CD4-positive, alpha-beta memory T cell (primary cell): Measurements from ENCODE around the gene CBLN1. TPM values are rescaled to one million over a fixed set of nuclear protein-coding genes. Genes with fewer than 3 reads are reported as not detected.

Experiments used
- CTCF ChIA-PET: fragments of 350-600 bp; sonication (Branson Sonifier 250); formaldehyde crosslinking; loops from one replicate; lab custom pipeline; 2021; ENCODE audit warnings: inconsistent platforms; ENCODE audit not compliant: partially characterized antibody; lab: Charles Lee
- POLR2A ChIA-PET: fragments of 350-600 bp; sonication (Branson Sonifier 250); formaldehyde crosslinking; loops from one replicate; lab custom pipeline; 2021; ENCODE audit not compliant: partially characterized antibody; lab: Charles Lee
- DNase-seq, 5 donors: peaks; one replicate each; pipeline versions ENCODE4 v3.0.0 to v3.0.0-alpha.2; 2020 to 2022; ENCODE audit warnings: mixed read lengths in 1 of 5
- H3K27ac ChIP-seq: one replicate; pipeline ENCODE4 v1.7.0; 2013; ENCODE audit warnings: low read depth, low read length
- H3K27me3 ChIP-seq: 2 replicates; pipeline ENCODE4 v1.7.0; 2013; ENCODE audit warnings: mild to moderate bottlenecking, low read length, moderate library complexity; ENCODE audit not compliant: insufficient read depth
- H3K36me3 ChIP-seq: 2 replicates; pipeline ENCODE4 v1.7.0; 2013; ENCODE audit warnings: mild to moderate bottlenecking, low read length, moderate library complexity; ENCODE audit not compliant: insufficient read depth
- H3K4me1 ChIP-seq: 2 replicates; pipeline ENCODE4 v1.7.0; 2013; ENCODE audit warnings: mild to moderate bottlenecking, low read length, moderate library complexity; ENCODE audit not compliant: insufficient read depth
- H3K4me3 ChIP-seq, 2 donors: one replicate each; pipeline ENCODE4 v1.7.0; 2013; ENCODE audit warnings: low read length in 2 of 2, mild to moderate bottlenecking in 1 of 2
- H3K9me3 ChIP-seq, 2 donors: one replicate each; pipeline ENCODE4 v1.7.0; 2013; ENCODE audit warnings: low read length in 2 of 2, control low read depth in 1 of 2; ENCODE audit not compliant: control insufficient read depth in 1 of 2
- H3K27ac Mint-ChIP-seq, 7 donors: one replicate each; pipeline ENCODE4 v1.8.0; 2020 to 2021; ENCODE audit warnings: mixed read lengths in 7 of 7, mild to moderate bottlenecking in 6 of 7, inconsistent platforms in 3 of 7, moderate library complexity in 3 of 7
- H3K27me3 Mint-ChIP-seq, 2 donors: one replicate each; pipeline ENCODE4 v1.8.0; 2020 to 2021; ENCODE audit warnings: mixed read lengths in 2 of 2
- H3K36me3 Mint-ChIP-seq, 2 donors: one replicate each; pipeline ENCODE4 v1.8.0; 2020 to 2021; ENCODE audit warnings: mixed read lengths in 2 of 2, inconsistent platforms in 1 of 2, mild to moderate bottlenecking in 1 of 2
- H3K4me1 Mint-ChIP-seq, 4 donors: one replicate each; pipeline ENCODE4 v1.8.0; 2020 to 2021; ENCODE audit warnings: mixed read lengths in 4 of 4, mild to moderate bottlenecking in 1 of 4
- H3K4me3 Mint-ChIP-seq, 8 donors: one replicate each; pipeline ENCODE4 v1.8.0; 2020 to 2021; ENCODE audit warnings: mixed read lengths in 8 of 8, mild to moderate bottlenecking in 7 of 8, moderate library complexity in 6 of 8, inconsistent platforms in 3 of 8
- H3K9me3 Mint-ChIP-seq, 8 donors: one replicate each; pipeline ENCODE4 v1.8.0; 2020 to 2021; ENCODE audit warnings: mixed read lengths in 8 of 8, mild to moderate bottlenecking in 5 of 8, inconsistent platforms in 3 of 8, moderate library complexity in 1 of 8
- intact Hi-C: fragments of 100-400 bp; cut with micrococcal nuclease; formaldehyde crosslinking; loops from one replicate; pipeline ENCODE4 v1.15.1; 2023
- polyA plus RNA-seq, 2 donors: library from polyadenylated mRNA; unstranded; fragments of 300-500 nt; fragmentation: Illumina TruSeq; gene quantifications; one replicate each; pipeline ENCODE4 v1.2.3, GENCODE V29; 2021
- total RNA-seq, 2 experiments: library from RNA; stranded (reverse); gene quantifications; one replicate each; pipeline ENCODE4 v1.2.3, GENCODE V29; 2021

Gene CBLN1
- total RNA-seq: not detected
- not detected for polyA plus RNA-seq

DNA sequence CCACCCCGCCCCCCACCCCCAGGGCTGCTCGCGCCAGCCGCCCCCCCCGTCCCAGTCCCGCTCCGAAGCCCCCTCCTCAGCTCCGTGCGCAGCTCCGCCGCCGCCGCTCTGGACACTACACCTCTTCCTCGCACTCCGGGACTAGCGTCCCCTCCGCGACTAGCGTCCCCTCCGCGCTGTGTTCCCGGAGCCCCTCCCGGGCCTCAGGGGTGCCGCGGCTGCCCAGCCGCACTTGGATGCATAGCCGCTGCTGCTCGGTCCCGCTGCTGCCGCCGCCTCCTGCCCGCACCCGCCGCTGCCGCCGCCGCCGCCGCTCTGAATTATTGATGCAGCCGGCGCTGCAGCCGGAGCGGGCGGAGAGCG, at the start of gene CBLN1:
CBLN1 (minus strand) TSS at position 359 of the 363 bp plus-strand sequence. CDS start 373 bp downstream, outside the sequence.
- H3K27ac ChIP-seq: no peak within 1 kb of the TSS
- intact Hi-C loops: no loop called here
- Mint-ChIP-seq H3K9me3 (peaks cover 0 to 4% (median 2%) of the 10 kb centered on the region in 8 donors), H3K27ac (peak within 1 kb of the TSS in 1 of 7 donors; percentile 22), H3K4me1 (peaks cover 0 to 32% (median 8%) of the 10 kb centered on the region in 4 donors), H3K27me3 (peaks cover 39 to 48% of the 10 kb centered on the region in 2 donors), H3K36me3 (no peaks in the 10 kb centered on the region), H3K4me3 (peak within 1 kb of the TSS in 7 of 8 donors; percentile 54 to 76 (median 69))
- no peaks in the 10 kb centered on the region for H3K9me3 ChIP-seq
- H3K4me3 ChIP-seq: no peak within 1 kb of the TSS
- CTCF ChIA-PET: no interaction called here
- POLR2A ChIA-PET: no interaction called here
- H3K27me3 ChIP-seq: peaks cover 27% of the 10 kb centered on the region
- no peaks in the 10 kb centered on the region for H3K36me3 ChIP-seq
- peaks cover 4% of the 10 kb centered on the region for H3K4me1 ChIP-seq
- DNase-seq: no peak

- no peaks in the 10 kb centered on the region for H3K9me3 Mint-ChIP-seq
- peaks cover 0 to 3% of the 10 kb centered on the region in 2 donors for H3K27me3 Mint-ChIP-seq
- H3K36me3 Mint-ChIP-seq: no peaks in the 10 kb centered on the region
- Histone ChIP-seq H3K27me3 (no peaks in the 10 kb centered on the region), H3K4me3 (no peak overlapping the region), H3K4me1 (no peaks in the 10 kb centered on the region), H3K27ac (no peak overlapping the region), H3K36me3 (no peaks in the 10 kb centered on the region), H3K9me3 (no peaks in the 10 kb centered on the region)
- ChIA-PET POLR2A (no interaction called here), CTCF (no interaction called here)
- intact Hi-C loops: no loop called here
- DNase-seq: no peak
- H3K4me3 Mint-ChIP-seq: no peak overlapping the region
- H3K4me1 Mint-ChIP-seq: no peaks in the 10 kb centered on the region
- no peak overlapping the region for H3K27ac Mint-ChIP-seq
Measured at GRCh38 chr16:49330562-49331201, 49.0 kb upstream of the CBLN1 start.

GRCh38 chr16:49328325-49328724, 46.7 kb upstream of the CBLN1 start:
- Histone ChIP-seq H3K9me3 (no peaks in the 10 kb centered on the region), H3K4me1 (no peaks in the 10 kb centered on the region), H3K27me3 (no peaks in the 10 kb centered on the region), H3K4me3 (no peak overlapping the region), H3K27ac (no peak overlapping the region), H3K36me3 (no peaks in the 10 kb centered on the region)
- ChIA-PET CTCF (no interaction called here), POLR2A (no interaction called here)
- Mint-ChIP-seq H3K4me1 (no peaks in the 10 kb centered on the region), H3K27ac (no peak overlapping the region), H3K36me3 (no peaks in the 10 kb centered on the region), H3K27me3 (peaks cover 2 to 3% of the 10 kb centered on the region in 2 donors), H3K9me3 (no peaks in the 10 kb centered on the region), H3K4me3 (no peak overlapping the region)
- no peak for DNase-seq
- intact Hi-C loops: no loop called here

- CTCF ChIA-PET: no interaction called here
- Histone ChIP-seq H3K27me3 (no peaks in the 10 kb centered on the region), H3K27ac (no peak overlapping the region), H3K4me3 (no peak overlapping the region), H3K9me3 (no peaks in the 10 kb centered on the region), H3K36me3 (no peaks in the 10 kb centered on the region), H3K4me1 (no peaks in the 10 kb centered on the region)
- DNase-seq: no peak
- intact Hi-C loops: no loop called here
- Mint-ChIP-seq H3K4me3 (no peak overlapping the region), H3K27me3 (peaks cover 2 to 3% of the 10 kb centered on the region in 2 donors), H3K27ac (no peak overlapping the region), H3K9me3 (no peaks in the 10 kb centered on the region), H3K4me1 (no peaks in the 10 kb centered on the region), H3K36me3 (no peaks in the 10 kb centered on the region)
- POLR2A ChIA-PET: no interaction called here
Measured at GRCh38 chr16:49327466-49327865, 45.8 kb upstream of the CBLN1 start.

GRCh38 chr16:49324703-49325102, 43.1 kb upstream of the CBLN1 start:
- Histone ChIP-seq H3K9me3 (no peaks in the 10 kb centered on the region), H3K4me1 (no peaks in the 10 kb centered on the region), H3K36me3 (no peaks in the 10 kb centered on the region), H3K4me3 (no peak overlapping the region), H3K27ac (no peak overlapping the region), H3K27me3 (no peaks in the 10 kb centered on the region)
- Mint-ChIP-seq H3K27me3 (peaks cover 2% of the 10 kb centered on the region in 2 donors), H3K9me3 (peaks cover 0 to 9% (median 5%) of the 10 kb centered on the region in 8 donors), H3K27ac (no peak overlapping the region), H3K4me3 (no peak overlapping the region), H3K4me1 (no peaks in the 10 kb centered on the region), H3K36me3 (no peaks in the 10 kb centered on the region)
- no peak for DNase-seq
- POLR2A ChIA-PET: no interaction called here
- intact Hi-C loops: no loop called here
- CTCF ChIA-PET: no interaction called here

DNA sequence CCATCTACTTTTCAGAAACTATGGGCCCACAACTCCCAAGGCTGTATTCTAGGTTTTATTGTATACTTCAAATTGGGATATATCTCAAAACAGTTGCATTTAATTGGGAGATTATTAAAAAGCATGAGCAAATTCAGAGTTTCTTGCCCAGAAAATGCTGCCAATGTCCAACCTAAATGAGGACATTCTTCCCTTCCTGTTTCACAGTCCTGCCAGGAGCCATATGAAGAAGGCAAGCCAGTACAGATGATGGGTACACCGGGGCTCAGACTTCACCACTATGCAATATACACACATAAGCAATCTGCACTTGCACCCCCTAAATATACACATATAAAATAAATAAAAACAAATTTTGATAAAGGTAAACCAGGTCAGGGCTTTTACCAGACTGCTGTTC, 34.0 kb upstream of the CBLN1 start:
- ChIA-PET POLR2A (no interaction called here), CTCF (no interaction called here)
- no peaks in the 10 kb centered on the region for H3K36me3 ChIP-seq
- peaks cover 2 to 4% of the 10 kb centered on the region in 2 donors for H3K27me3 Mint-ChIP-seq
- H3K9me3 ChIP-seq: no peaks in the 10 kb centered on the region
- H3K27ac Mint-ChIP-seq: no peak overlapping the region
- no peaks in the 10 kb centered on the region for H3K4me1 Mint-ChIP-seq
- intact Hi-C loops: no loop called here
- no peak overlapping the region for H3K4me3 ChIP-seq
- H3K36me3 Mint-ChIP-seq: no peaks in the 10 kb centered on the region
- H3K4me1 ChIP-seq: no peaks in the 10 kb centered on the region
- H3K9me3 Mint-ChIP-seq: peaks cover 0 to 11% (median 2%) of the 10 kb centered on the region in 8 donors
- no peak overlapping the region for H3K27ac ChIP-seq
- no peak for DNase-seq
- no peak overlapping the region for H3K4me3 Mint-ChIP-seq
- no peaks in the 10 kb centered on the region for H3K27me3 ChIP-seq

DNA sequence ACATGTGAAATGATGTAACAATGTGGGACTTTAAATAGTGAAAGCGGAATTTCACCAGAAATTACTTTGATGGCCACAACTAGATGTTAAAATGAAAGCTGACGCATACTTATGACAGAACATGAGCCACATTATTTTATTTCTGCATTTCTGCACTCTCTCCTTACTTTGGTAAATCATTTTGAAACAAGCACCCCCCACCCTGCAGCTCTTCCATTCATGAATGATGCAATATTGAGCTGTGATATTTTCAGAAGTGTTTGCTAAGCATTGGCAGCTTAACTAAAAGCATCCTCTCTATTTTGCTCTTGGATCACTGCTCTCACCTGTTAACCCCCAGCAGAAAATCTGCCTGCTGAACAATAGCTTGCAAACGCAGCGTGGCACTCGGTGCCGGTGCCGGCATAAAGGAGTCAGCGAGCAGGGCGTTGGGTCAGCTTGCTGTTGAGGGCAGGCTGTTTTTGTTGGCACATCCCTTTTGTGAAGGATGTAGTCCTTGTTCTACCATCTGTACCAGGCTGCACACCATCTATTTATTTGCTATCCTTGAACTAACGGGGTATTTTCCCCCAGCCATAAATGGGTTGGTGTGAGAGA, 30.8 kb upstream of the CBLN1 start:
- no peak for DNase-seq
- Mint-ChIP-seq H3K4me3 (no peak overlapping the region), H3K4me1 (no peaks in the 10 kb centered on the region), H3K27me3 (peaks cover 3% of the 10 kb centered on the region in 2 donors), H3K36me3 (no peaks in the 10 kb centered on the region), H3K27ac (no peak overlapping the region), H3K9me3 (peaks cover 0 to 5% (median 0%) of the 10 kb centered on the region in 8 donors)
- no peaks in the 10 kb centered on the region for H3K27me3 ChIP-seq
- H3K27ac ChIP-seq: no peak overlapping the region
- POLR2A ChIA-PET: no interaction called here
- no peak overlapping the region for H3K4me3 ChIP-seq
- H3K4me1 ChIP-seq: no peaks in the 10 kb centered on the region
- intact Hi-C loops: no loop called here
- CTCF ChIA-PET: no interaction called here
- H3K36me3 ChIP-seq: no peaks in the 10 kb centered on the region
- H3K9me3 ChIP-seq: no peaks in the 10 kb centered on the region
